ENCODE results near the gene SPG7.

The SPG7 gene

GRCh38 chr16:89599451-89599858 lies 91.3 kb downstream of the SPG7 start:
- TF ChIP-seq CTCF (IDR thresholded peaks at IDR 0.05; ENCODE audit: insufficient read depth, low read depth, low read length, missing control alignments), result peak; percentile 51
- peak; percentile 61 for DNase-seq (ENCODE audit: low read depth)
- no peak overlapping the region for H3K4me3 ChIP-seq (ENCODE audit: low read length)

GRCh38 chr16:89599902-89600301 lies 91.7 kb downstream of the SPG7 start:
- no peak for DNase-seq (ENCODE audit: low read depth)
- H3K4me3 ChIP-seq (ENCODE audit: low read length), result no peak overlapping the region
- no peak for TF ChIP-seq CTCF (IDR thresholded peaks at IDR 0.05; ENCODE audit: insufficient read depth, low read depth, low read length, missing control alignments)

GRCh38 chr16:89600427-89600826 lies 92.2 kb downstream of the SPG7 start:
- no peak for TF ChIP-seq CTCF (IDR thresholded peaks at IDR 0.05; ENCODE audit: insufficient read depth, low read depth, low read length, missing control alignments)
- no peak overlapping the region for H3K4me3 ChIP-seq (ENCODE audit: low read length)
- peak; percentile 51 for DNase-seq (ENCODE audit: low read depth)

GRCh38 chr16:89600956-89601355 lies 92.8 kb downstream of the SPG7 start:
- H3K4me3 ChIP-seq (ENCODE audit: low read length), result no peak overlapping the region
- DNase-seq (ENCODE audit: low read depth), result no peak
- TF ChIP-seq CTCF (IDR thresholded peaks at IDR 0.05; ENCODE audit: insufficient read depth, low read depth, low read length, missing control alignments), result no peak

- H3K4me3 ChIP-seq (ENCODE audit: low read length), result no peak overlapping the region
- no peak for TF ChIP-seq CTCF (IDR thresholded peaks at IDR 0.05; ENCODE audit: insufficient read depth, low read depth, low read length, missing control alignments)
- DNase-seq (ENCODE audit: low read depth), result no peak
These were observed 93.7 kb downstream of the SPG7 start for GRCh38 chr16:89601906-89602272.

- no peak overlapping the region for H3K4me3 ChIP-seq (ENCODE audit: low read length)
- peak; percentile 93 for DNase-seq (ENCODE audit: low read depth)
- no peak for TF ChIP-seq CTCF (IDR thresholded peaks at IDR 0.05; ENCODE audit: insufficient read depth, low read depth, low read length, missing control alignments)
These were observed 94.2 kb downstream of the SPG7 start for GRCh38 chr16:89602273-89602951.

- no peak overlapping the region for H3K4me3 ChIP-seq (ENCODE audit: low read length)
- no peak for DNase-seq (ENCODE audit: low read depth)
- no peak for TF ChIP-seq CTCF (IDR thresholded peaks at IDR 0.05; ENCODE audit: insufficient read depth, low read depth, low read length, missing control alignments)
These were observed 94.9 kb downstream of the SPG7 start for GRCh38 chr16:89602952-89603590.
